ENCODE measurements around the gene ITGA8. TPM values are rescaled to one million over a fixed set of nuclear protein-coding genes. Genes with fewer than 3 reads are reported as not detected.

The ITGA8 gene
- total and polyA plus RNA-seq, 10 donors = 1.7 to 60.3 (median 32.9) TPM

DNA sequence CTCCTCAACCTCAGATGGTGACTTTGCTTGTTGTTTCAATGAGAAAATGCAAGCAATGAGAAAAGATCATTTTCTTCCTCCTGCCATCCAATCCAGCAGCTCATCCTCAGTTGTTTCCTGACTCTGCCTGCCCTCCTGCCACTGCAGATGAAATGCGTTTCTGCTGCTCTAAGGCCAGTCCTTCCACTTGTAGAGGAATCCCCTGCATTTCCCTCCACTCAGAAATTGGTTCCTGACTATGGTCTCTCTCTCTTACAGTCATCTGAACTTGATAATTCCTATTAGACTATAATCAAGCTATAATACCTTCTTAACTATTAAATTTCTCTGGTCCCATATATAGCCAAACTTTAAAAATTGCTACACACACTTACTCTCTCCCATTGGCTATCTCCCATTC is 14.4 kb downstream of the ITGA8 start:
- Histone ChIP-seq H3K36me3 (peaks cover 0 to 4% (median 0%) of the 10 kb centered on the region in 6 donors), H3K9me3 (no peaks in the 10 kb centered on the region), H3K27ac (no peak overlapping the region), H3K4me3 (no peak overlapping the region), H3K4me1 (no peaks in the 10 kb centered on the region), H3K27me3 (replicated peaks in 1 of 7) (no peaks in the 10 kb centered on the region)
- TF ChIP-seq, protein P1, sequence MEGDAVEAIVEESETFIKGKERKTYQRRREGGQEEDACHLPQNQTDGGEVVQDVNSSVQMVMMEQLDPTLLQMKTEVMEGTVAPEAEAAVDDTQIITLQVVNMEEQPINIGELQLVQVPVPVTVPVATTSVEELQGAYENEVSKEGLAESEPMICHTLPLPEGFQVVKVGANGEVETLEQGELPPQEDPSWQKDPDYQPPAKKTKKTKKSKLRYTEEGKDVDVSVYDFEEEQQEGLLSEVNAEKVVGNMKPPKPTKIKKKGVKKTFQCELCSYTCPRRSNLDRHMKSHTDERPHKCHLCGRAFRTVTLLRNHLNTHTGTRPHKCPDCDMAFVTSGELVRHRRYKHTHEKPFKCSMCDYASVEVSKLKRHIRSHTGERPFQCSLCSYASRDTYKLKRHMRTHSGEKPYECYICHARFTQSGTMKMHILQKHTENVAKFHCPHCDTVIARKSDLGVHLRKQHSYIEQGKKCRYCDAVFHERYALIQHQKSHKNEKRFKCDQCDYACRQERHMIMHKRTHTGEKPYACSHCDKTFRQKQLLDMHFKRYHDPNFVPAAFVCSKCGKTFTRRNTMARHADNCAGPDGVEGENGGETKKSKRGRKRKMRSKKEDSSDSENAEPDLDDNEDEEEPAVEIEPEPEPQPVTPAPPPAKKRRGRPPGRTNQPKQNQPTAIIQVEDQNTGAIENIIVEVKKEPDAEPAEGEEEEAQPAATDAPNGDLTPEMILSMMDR (IDR thresholded peaks at IDR 0.05 in 8 of 11, conservative IDR thresholded peaks at IDR 0.05 in 3 of 11) = no peak
- TF ChIP-seq POLR2AphosphoS5 (IDR thresholded peaks at IDR 0.05) (no peak), POLR2A (IDR thresholded peaks at IDR 0.05) (no peak)
- intact Hi-C loops (cut with DNase I; ENCODE audit: low total_unique reads) = no loop called here
- 66 to 82% (median 78%) methylated on average over 1 of the region's 1 CpG for WGBS, 5 donors
- no peak for DNase-seq

DNA sequence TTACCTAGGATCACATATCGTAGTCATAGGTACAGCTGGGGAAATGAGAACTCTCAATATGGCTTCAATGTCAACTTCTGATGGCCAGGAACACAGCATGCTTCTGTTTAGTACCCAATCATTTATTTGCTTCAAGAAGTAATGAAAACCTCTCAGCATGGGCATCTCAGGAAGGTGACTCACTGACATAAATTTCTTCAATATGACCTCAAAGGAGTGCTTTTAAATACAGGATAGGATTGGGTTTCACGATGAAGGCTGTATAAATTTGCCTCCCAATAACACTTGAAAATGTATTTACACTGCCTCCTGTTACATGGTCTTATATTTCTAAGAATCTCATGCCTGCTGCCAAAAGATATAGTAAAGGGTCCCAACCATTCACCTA is 15.1 kb downstream of the ITGA8 start:
- TF ChIP-seq, protein P1 (IDR thresholded peaks at IDR 0.05 in 8 of 11, conservative IDR thresholded peaks at IDR 0.05 in 3 of 11) = no peak
- TF ChIP-seq POLR2AphosphoS5 (IDR thresholded peaks at IDR 0.05) (no peak), POLR2A (IDR thresholded peaks at IDR 0.05) (no peak)
- H3K9me3 ChIP-seq = no peaks in the 10 kb centered on the region
- H3K4me3 ChIP-seq = no peak overlapping the region
- no peaks in the 10 kb centered on the region for H3K4me1 ChIP-seq
- no peak for DNase-seq
- H3K27me3 ChIP-seq (replicated peaks in 1 of 7) = no peaks in the 10 kb centered on the region
- 81 to 90% (median 83%) methylated on average over 2 of the region's 2 CpGs for WGBS, 5 donors
- intact Hi-C loops (cut with DNase I; ENCODE audit: low total_unique reads) = no loop called here
- no peak overlapping the region for H3K27ac ChIP-seq
- peaks cover 0 to 4% (median 0%) of the 10 kb centered on the region in 6 donors for H3K36me3 ChIP-seq

DNA sequence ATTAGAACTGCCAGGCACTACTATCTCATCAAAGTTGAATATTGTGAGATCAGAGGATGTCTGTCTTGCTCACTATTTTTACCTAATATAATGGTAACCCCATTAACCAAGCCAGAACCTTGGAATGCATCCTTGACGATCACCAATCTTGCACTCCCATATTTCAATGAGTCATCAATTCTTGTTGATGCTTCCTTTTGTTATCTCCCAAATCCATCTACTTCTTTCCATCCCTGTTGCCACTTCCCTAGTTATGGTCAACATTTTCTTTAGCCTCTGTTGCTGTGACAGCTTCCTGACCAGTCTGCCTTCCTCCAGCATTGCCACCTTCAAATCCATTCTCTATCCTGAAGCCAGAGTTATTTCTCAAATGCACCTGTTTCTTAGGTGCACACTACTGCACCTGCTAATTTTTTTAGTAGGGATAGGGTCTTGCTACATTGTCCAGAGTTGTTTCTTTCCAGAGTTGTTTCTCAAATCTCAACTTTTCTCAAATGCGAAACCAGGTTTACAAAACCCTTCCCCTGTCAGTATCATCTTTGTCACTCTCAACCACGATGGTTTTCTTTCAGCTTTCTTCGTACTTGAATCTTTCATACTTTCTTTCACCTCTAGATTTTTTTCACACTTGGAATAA is 15.7 kb downstream of the ITGA8 start:
- WGBS, 5 donors = 82 to 95% (median 88%) methylated on average over 4 of the region's 4 CpGs
- no peaks in the 10 kb centered on the region for H3K4me1 ChIP-seq
- no peak for DNase-seq
- no peaks in the 10 kb centered on the region for H3K9me3 ChIP-seq
- no peaks in the 10 kb centered on the region for H3K27me3 ChIP-seq (replicated peaks in 1 of 7)
- no peak overlapping the region for H3K4me3 ChIP-seq
- intact Hi-C loops (cut with DNase I; ENCODE audit: low total_unique reads) = no loop called here
- peaks cover 0 to 4% (median 0%) of the 10 kb centered on the region in 6 donors for H3K36me3 ChIP-seq
- TF ChIP-seq POLR2A (IDR thresholded peaks at IDR 0.05) (no peak), POLR2AphosphoS5 (IDR thresholded peaks at IDR 0.05) (no peak)
- TF ChIP-seq, protein P1 (IDR thresholded peaks at IDR 0.05 in 8 of 11, conservative IDR thresholded peaks at IDR 0.05 in 3 of 11) = no peak
- no peak overlapping the region for H3K27ac ChIP-seq

GRCh38 chr10:15703151-15703880 is 16.4 kb downstream of the ITGA8 start:
- 68 to 83% (median 71%) methylated on average over 4 of the region's 4 CpGs for WGBS, 5 donors
- TF ChIP-seq POLR2A (IDR thresholded peaks at IDR 0.05) = no peak
- no peak for TF ChIP-seq POLR2AphosphoS5 (IDR thresholded peaks at IDR 0.05)
- TF ChIP-seq, protein P1 (IDR thresholded peaks at IDR 0.05 in 8 of 11, conservative IDR thresholded peaks at IDR 0.05 in 3 of 11) = no peak
- Histone ChIP-seq H3K27ac (no peak overlapping the region), H3K9me3 (peaks cover 0 to 7% (median 0%) of the 10 kb centered on the region in 8 donors), H3K27me3 (replicated peaks in 1 of 7) (no peaks in the 10 kb centered on the region), H3K4me3 (no peak overlapping the region), H3K36me3 (peaks cover 0 to 4% (median 0%) of the 10 kb centered on the region in 6 donors), H3K4me1 (no peaks in the 10 kb centered on the region)
- DNase-seq = no peak
- intact Hi-C loops (cut with DNase I; ENCODE audit: low total_unique reads) = no loop called here

Measured in spleen (tissue), 11 donors.